LNCaP clone FGC (cell line): ENCODE data around the gene EBF3.

Experiments used
- DNase-seq: peaks from one replicate; pipeline ENCODE4 v3.0.0-alpha.2; 2011; ENCODE audit warnings: low read depth
- H3K4me3 ChIP-seq: 2 replicates; pipeline ENCODE4 v1.5.1; 2011; ENCODE audit warnings: mild to moderate bottlenecking, low read depth, low read length, control low read depth
- TF ChIP-seq, protein P1 (sequence below): IDR thresholded peaks from 2 replicates; pipeline ENCODE4 v1.5.1; 2012; ENCODE audit warnings: mild to moderate bottlenecking; ENCODE audit not compliant: control insufficient read depth, insufficient read depth; ENCODE audit errors: extremely low read depth

Gene EBF3

DNA sequence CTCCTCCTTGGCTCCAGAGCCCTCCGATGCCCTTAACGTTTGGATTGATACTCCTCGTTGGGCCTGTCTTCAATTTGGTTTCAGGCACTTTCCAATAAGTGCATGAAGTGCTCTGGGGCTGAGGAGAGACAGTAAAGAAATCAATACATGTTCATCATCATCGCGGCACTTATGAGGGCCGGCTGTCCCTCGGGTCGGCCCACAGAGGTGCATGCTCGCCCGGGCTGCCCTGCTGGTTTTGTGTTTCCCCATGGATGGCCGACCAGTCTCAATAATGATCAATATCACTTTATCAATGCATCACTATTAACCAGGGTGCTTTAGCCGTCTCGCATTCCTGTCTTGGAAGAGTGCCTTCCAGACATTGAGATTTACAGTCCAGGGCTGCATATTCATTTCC, 154.2 kb downstream of the EBF3 start:
- H3K4me3 ChIP-seq = no peak overlapping the region
- TF ChIP-seq, protein P1, sequence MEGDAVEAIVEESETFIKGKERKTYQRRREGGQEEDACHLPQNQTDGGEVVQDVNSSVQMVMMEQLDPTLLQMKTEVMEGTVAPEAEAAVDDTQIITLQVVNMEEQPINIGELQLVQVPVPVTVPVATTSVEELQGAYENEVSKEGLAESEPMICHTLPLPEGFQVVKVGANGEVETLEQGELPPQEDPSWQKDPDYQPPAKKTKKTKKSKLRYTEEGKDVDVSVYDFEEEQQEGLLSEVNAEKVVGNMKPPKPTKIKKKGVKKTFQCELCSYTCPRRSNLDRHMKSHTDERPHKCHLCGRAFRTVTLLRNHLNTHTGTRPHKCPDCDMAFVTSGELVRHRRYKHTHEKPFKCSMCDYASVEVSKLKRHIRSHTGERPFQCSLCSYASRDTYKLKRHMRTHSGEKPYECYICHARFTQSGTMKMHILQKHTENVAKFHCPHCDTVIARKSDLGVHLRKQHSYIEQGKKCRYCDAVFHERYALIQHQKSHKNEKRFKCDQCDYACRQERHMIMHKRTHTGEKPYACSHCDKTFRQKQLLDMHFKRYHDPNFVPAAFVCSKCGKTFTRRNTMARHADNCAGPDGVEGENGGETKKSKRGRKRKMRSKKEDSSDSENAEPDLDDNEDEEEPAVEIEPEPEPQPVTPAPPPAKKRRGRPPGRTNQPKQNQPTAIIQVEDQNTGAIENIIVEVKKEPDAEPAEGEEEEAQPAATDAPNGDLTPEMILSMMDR = no peak
- DNase-seq = no peak

DNA sequence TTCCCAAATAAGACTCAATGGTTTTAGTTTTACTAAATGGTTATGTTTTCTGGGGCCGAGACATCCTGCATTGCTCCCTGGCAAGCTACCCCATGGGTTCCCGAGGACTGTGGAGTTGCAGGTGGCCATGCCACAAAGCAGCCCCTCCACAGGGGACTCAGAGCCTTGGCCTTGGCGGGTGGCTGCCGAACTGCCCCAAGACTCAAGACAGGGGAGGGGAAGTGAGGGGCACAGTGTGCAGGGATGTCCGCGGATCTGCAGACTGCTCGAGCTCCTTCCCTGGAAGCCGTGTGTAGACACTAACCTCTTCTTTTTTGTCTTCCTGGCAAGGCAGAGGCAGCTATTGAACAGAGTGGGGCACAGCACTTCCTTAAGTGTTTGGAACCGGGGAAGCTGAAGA, 154.6 kb downstream of the EBF3 start:
- H3K4me3 ChIP-seq = no peak overlapping the region
- DNase-seq = no peak
- TF ChIP-seq, protein P1 = no peak

DNA sequence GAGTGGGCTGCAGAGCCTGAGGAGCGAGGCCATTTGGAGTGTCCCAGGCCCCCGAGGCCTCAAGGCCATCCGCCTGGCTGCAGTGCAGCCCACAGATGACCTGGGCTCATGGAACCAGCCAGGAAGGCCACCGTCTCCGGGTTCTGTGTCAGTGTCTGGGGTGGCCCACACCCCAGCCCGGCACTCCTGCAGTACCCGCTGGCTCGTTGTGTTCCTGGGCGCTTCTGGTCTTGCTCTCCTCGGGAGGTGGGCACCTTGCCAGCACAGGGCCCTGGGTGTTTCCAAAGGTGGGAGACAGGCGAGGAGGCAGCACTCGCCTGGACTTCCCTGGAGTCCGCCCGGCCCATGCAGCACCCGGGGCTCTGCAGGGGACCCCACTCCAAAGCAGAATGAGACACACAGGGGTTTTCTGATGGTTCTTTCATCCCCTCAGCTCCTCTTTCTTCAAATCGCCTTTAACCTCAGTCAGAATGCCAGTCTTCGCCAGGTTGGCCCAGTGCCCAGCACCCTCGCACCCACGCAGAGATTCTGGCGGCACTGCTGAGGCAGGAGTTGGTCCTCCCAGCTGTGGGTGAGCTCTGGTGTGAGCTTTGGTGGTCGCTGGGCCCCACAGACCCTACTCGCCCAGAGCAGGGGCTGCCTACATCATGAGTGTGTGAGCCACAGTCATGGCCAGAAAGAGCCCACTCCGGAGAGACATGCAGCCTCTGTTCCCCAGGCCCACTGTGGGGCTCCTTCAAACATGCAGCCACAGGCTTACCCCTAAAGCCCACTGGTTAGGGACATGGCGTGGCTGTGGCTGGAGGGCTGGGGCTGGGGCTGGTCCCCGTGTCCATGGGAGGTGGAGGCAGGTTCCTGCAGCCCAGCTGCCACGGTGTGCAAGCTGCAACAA, 155.7 kb downstream of the EBF3 start:
- DNase-seq = no peak
- TF ChIP-seq, protein P1 = no peak
- H3K4me3 ChIP-seq = no peak overlapping the region

DNA sequence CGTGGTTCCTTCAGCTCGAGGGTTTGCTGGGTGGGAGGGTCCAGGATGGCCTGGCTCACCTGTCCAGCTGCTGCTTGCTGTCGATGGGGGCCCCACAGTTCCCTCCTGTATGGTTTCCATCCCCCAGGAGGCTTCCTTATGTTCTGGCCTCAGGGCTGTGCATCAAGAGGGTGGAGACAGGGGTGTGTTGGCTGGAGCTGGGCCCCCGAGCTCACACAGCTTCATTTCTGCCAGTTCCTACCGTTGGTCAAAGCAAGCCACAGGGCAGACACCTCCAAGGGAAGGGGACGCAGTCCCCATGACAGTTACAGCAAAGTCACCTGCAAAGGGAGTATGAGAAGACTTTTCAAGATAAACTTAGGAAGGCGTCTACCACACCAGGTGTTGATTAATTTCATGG, 156.9 kb downstream of the EBF3 start:
- no peak for DNase-seq
- TF ChIP-seq, protein P1 = no peak

DNA sequence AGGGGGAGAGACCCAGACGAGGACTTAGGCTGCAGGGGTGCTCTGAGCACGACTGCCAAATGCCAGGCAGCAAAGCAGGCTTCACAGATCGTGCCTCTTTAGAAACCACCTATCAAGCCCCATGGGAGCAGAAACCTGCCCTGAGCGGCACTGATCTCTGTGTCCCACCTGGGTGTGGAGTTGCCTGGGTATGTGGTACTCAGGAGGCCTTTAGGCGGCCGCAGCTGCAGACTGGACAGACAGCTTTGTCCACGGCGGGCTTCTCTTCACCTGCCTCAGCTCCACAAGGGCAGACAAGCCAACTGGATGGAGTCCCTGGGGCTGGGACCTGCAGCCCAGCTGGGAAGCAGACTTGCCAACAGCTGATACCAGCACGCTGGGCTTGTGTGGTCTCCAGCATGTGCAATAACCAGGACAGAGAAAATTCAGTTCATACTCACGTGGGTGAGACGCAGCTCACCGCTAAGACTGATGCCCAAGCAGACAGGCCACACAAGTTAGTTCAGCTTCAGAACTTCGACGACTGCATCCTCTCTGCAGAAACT, 163.2 kb downstream of the EBF3 start:
- DNase-seq = no peak
- TF ChIP-seq, protein P1 = no peak
- no peak overlapping the region for H3K4me3 ChIP-seq

More for the DNA sequence above, 156.9 kb downstream of the EBF3 start:
- no peak overlapping the region for H3K4me3 ChIP-seq

DNA sequence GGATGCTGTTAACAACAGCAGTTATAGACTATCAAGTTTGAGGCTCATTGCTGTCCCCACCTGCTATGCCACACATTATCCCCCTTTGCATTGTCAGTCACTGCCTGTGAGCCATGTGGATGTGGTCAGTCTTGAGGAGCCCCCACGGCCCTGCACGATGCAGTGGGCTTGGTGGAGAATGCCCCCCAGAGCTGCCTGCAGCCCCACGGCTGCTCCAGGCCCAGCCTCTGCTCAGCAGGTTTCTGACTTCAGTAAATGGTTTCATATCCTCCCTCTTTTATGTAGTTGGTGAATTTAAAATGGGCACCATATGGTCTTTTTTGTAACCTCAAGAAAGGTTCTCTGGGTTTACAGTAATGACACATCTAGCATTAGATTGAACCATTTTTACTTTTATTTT, 164.1 kb downstream of the EBF3 start:
- TF ChIP-seq, protein P1 = no peak
- no peak overlapping the region for H3K4me3 ChIP-seq
- DNase-seq = no peak
